Cardiac septum (tissue), 1 donor: ENCODE results near the gene FAN1. TPM values are rescaled to one million over a fixed set of nuclear protein-coding genes. Genes with fewer than 3 reads are reported as not detected.

Source experiments
- DNase-seq: peaks from one replicate; pipeline ENCODE4 v3.0.0-alpha.2; 2020; ENCODE audit warnings: low spot score
- intact Hi-C: fragments of 100-400 bp; cut with DNase I; formaldehyde crosslinking; loops from one replicate; pipeline ENCODE4 v1.14.0; 2022
- total RNA-seq: library from RNA; stranded (reverse); fragmentation: NEBNext Ultra II Directional; extraction: Animal tissue kit (Norgen Biotek cat#: 25700); gene quantifications from one replicate; pipeline ENCODE4 v1.2.1, GENCODE V29; 2021
- donor health status: DM: no; HTN: no; CAD: no.

The FAN1 gene
- total RNA-seq, 1 donor from 2014 or later = 15.9 TPM

GRCh38 chr15:30941520-30941919 is 37.8 kb downstream of the FAN1 start:
- no peak for DNase-seq
- intact Hi-C loops = no loop called here

GRCh38 chr15:30943654-30944335 is 40.1 kb downstream of the FAN1 start:
- no peak for DNase-seq
- intact Hi-C loops = no loop called here

- intact Hi-C loops = no loop called here
- DNase-seq = no peak
Observed at GRCh38 chr15:30953183-30953582, 49.5 kb downstream of the FAN1 start.

- intact Hi-C loops = no loop called here
- peak; percentile 79 for DNase-seq
Observed at GRCh38 chr15:30953731-30954378, 50.1 kb downstream of the FAN1 start.

GRCh38 chr15:30954674-30955073 is 51.0 kb downstream of the FAN1 start:
- intact Hi-C loops = loop anchor here (5.0 kb wide), 1 partner anchor 32 kb away; no protein-coding TSS in a partner anchor
- no peak for DNase-seq

- DNase-seq = no peak
- intact Hi-C loops = loop anchor here (5.0 kb wide), 1 partner anchor 34 kb away; no protein-coding TSS in a partner anchor
Observed at GRCh38 chr15:30956216-30957124, 52.8 kb downstream of the FAN1 start.

- intact Hi-C loops = loop anchor here (5.0 kb wide), 1 partner anchor 36 kb away; no protein-coding TSS in a partner anchor
- DNase-seq = no peak
Observed at GRCh38 chr15:30958219-30958618, 54.5 kb downstream of the FAN1 start.

- intact Hi-C loops = no loop called here
Observed at GRCh38 chr15:30962079-30962478, 58.4 kb downstream of the FAN1 start.

GRCh38 chr15:30962659-30963058 is 58.9 kb downstream of the FAN1 start:
- intact Hi-C loops = no loop called here
- DNase-seq = no peak

More at GRCh38 chr15:30962079-30962478, 58.4 kb downstream of the FAN1 start:
- DNase-seq = no peak

- intact Hi-C loops = no loop called here
- no peak for DNase-seq
Observed at GRCh38 chr15:30963681-30964080, 60.0 kb downstream of the FAN1 start.

GRCh38 chr15:30969724-30970123 is 66.0 kb downstream of the FAN1 start:
- intact Hi-C loops = loop anchor here (5.0 kb wide), 1 partner anchor 42 kb away; no protein-coding TSS in a partner anchor
- no peak for DNase-seq

GRCh38 chr15:30973379-30973778 is 69.7 kb downstream of the FAN1 start:
- intact Hi-C loops = loop anchor here (5.0 kb wide), 1 partner anchor 46 kb away; no protein-coding TSS in a partner anchor
- DNase-seq = no peak

- intact Hi-C loops = loop anchor here (5.0 kb wide), 1 partner anchor 47 kb away; no protein-coding TSS in a partner anchor
- DNase-seq = no peak
Observed at GRCh38 chr15:30974112-30974511, 70.4 kb downstream of the FAN1 start.

GRCh38 chr15:30978328-30978727 is 74.6 kb downstream of the FAN1 start:
- intact Hi-C loops = no loop called here
- no peak for DNase-seq

GRCh38 chr15:30979457-30979856 is 75.7 kb downstream of the FAN1 start:
- DNase-seq = no peak
- intact Hi-C loops = no loop called here

- intact Hi-C loops = loop anchor here (10.0 kb wide), 1 partner anchor 501 kb away; no protein-coding TSS in a partner anchor
- no peak for DNase-seq
Observed at GRCh38 chr15:30984118-30984517, 80.4 kb downstream of the FAN1 start.

GRCh38 chr15:30984542-30984941 is 80.8 kb downstream of the FAN1 start:
- intact Hi-C loops = loop anchor here (10.0 kb wide), 1 partner anchor 500 kb away; no protein-coding TSS in a partner anchor
- DNase-seq = no peak

GRCh38 chr15:30985081-30985531 is 81.4 kb downstream of the FAN1 start:
- no peak for DNase-seq
- intact Hi-C loops = loop anchor here (10.0 kb wide), 1 partner anchor 500 kb away; no protein-coding TSS in a partner anchor

- no peak for DNase-seq
- intact Hi-C loops = loop anchor here (5.0 to 10.0 kb wide), 3 partner anchors 68 to 405 kb away; partner anchors contain the start of gene KLF13
Observed at GRCh38 chr15:30990036-30990435, 86.3 kb downstream of the FAN1 start.
